Endothelial cell of umbilical vein (primary cell): ENCODE measurements around the gene ASPSCR1. TPM values are rescaled to one million over a fixed set of nuclear protein-coding genes. Genes with fewer than 3 reads are reported as not detected.

Experiments
- BruUV-seq: library from RNA; stranded (reverse); fragments of 400-500 nt; replicated peaks from 2 replicates; lab custom pipeline; 2021; lab: Mats Ljungman, UMichigan
- CTCF ChIA-PET: fragments of 300-600, 350-600 bp; sonication (Branson Sonifier 250); formaldehyde crosslinking; loops from one replicate; lab custom pipeline; 2021; ENCODE audit warnings: antibody characterized with exemption, inconsistent platforms; lab: Charles Lee
- POLR2A ChIA-PET: fragments of 300-600, 350-600 bp; sonication (Branson Sonifier 250); formaldehyde crosslinking; loops from one replicate; lab custom pipeline; 2021; ENCODE audit warnings: antibody characterized with exemption, inconsistent platforms; lab: Charles Lee
- DNase-seq: peaks from one replicate; pipeline ENCODE4 v3.0.0-alpha.2; 2011; ENCODE audit warnings: low read depth, low spot score
- FAIRE-seq: peaks from 2 replicates; lab custom pipeline; 2011; peaks lifted over from hg19 to GRCh38; lab: Jason Lieb, UNC
- H2AFZ ChIP-seq: 2 replicates; pipeline ENCODE4 v1.6.0; 2012; ENCODE audit warnings: low read depth, low read length, control low read depth, inconsistent platforms
- H3K27ac ChIP-seq: 2 replicates; pipeline ENCODE4 v1.5.1; 2011; ENCODE audit warnings: low read depth, mild to moderate bottlenecking, control low read depth, low read length, moderate library complexity; ENCODE audit not compliant: insufficient read depth
- H3K27me3 ChIP-seq, 2 experiments: 2 replicates each; pipeline versions ENCODE4 v1.6.0 to v1.6.1; 2011; ENCODE audit warnings: low read length in 2 of 2, mixed read lengths in 1 of 2; ENCODE audit not compliant: control insufficient read depth in 2 of 2, insufficient read depth in 2 of 2
- H3K36me3 ChIP-seq, 2 experiments: 2 replicates in 1 of 2; 3 replicates in 1 of 2; pipeline ENCODE4 v1.5.1; 2011; ENCODE audit warnings: low read length in 2 of 2, mild to moderate bottlenecking in 1 of 2, moderate library complexity in 1 of 2; ENCODE audit not compliant: control insufficient read depth in 2 of 2, insufficient read depth in 2 of 2; ENCODE audit errors: extremely low read depth in 1 of 2
- H3K4me1 ChIP-seq: 3 replicates; pipeline ENCODE4 v1.5.1; 2011; ENCODE audit warnings: mild to moderate bottlenecking, low read length; ENCODE audit not compliant: control insufficient read depth, insufficient read depth; ENCODE audit errors: extremely low read depth
- H3K4me2 ChIP-seq: 2 replicates; pipeline ENCODE4 v1.6.1; 2011; ENCODE audit warnings: low read length, control low read depth, mixed read lengths; ENCODE audit not compliant: insufficient read depth
- H3K4me3 ChIP-seq, 3 experiments: fragments of 200-600 bp in 1 of 3; sonication (generic), shearing (Covaris generic) in 1 of 3; replicated peaks in 1 of 3; 2 replicates each; pipeline ENCODE4 v1.5.1; 2011 to 2016; ENCODE audit warnings: control low read depth in 3 of 3, low read length in 3 of 3, mild to moderate bottlenecking in 2 of 3, inconsistent platforms in 1 of 3, low read depth in 1 of 3, moderate library complexity in 1 of 3; ENCODE audit not compliant: insufficient read depth in 1 of 3
- H3K79me2 ChIP-seq: 2 replicates; pipeline ENCODE4 v1.6.0; 2012; ENCODE audit warnings: low read length, inconsistent platforms; ENCODE audit not compliant: control insufficient read depth, insufficient read depth
- H3K9ac ChIP-seq: replicated peaks from 2 replicates; pipeline ENCODE3; 2011; ENCODE audit warnings: low read length, control low read depth; ENCODE audit not compliant: insufficient read depth; ENCODE audit errors: extremely low read depth
- H3K9me1 ChIP-seq: replicated peaks from 3 replicates; pipeline ENCODE4 v1.6.0; 2011; ENCODE audit warnings: mild to moderate bottlenecking, low read length; ENCODE audit not compliant: control insufficient read depth, insufficient read depth; ENCODE audit errors: extremely low read depth
- H3K9me3 ChIP-seq: replicated peaks from 2 replicates; pipeline ENCODE4 v1.5.1; 2012; ENCODE audit warnings: low read length, inconsistent platforms; ENCODE audit not compliant: control insufficient read depth, insufficient read depth
- H4K20me1 ChIP-seq: replicated peaks from 2 replicates; pipeline ENCODE3; 2011; ENCODE audit warnings: mild to moderate bottlenecking, low read length; ENCODE audit not compliant: control insufficient read depth, insufficient read depth; ENCODE audit errors: extremely low read depth
- CTCF ChIP-seq, 2 donors: IDR thresholded peaks; 1 replicate in 1 of 2; 2 replicates in 1 of 2; pipeline ENCODE4 v1.5.1; 2011; ENCODE audit warnings: low read length in 2 of 2, mild to moderate bottlenecking in 2 of 2, moderate library complexity in 2 of 2, control low read depth in 1 of 2, inconsistent platforms in 1 of 2, low read depth in 1 of 2; ENCODE audit not compliant: insufficient read depth in 1 of 2; ENCODE audit errors: extremely low read depth in 1 of 2
- EZH2 ChIP-seq: IDR thresholded peaks from 2 replicates; pipeline ENCODE4 v1.6.1; 2012; ENCODE audit warnings: borderline replicate concordance, low read depth, mild to moderate bottlenecking, moderate library complexity, low read length, inconsistent platforms; ENCODE audit not compliant: severe bottlenecking
- FOS ChIP-seq: IDR thresholded peaks from 2 replicates; pipeline ENCODE4 v1.6.1; 2011; ENCODE audit warnings: mild to moderate bottlenecking, low read length, moderate library complexity, borderline replicate concordance; ENCODE audit not compliant: insufficient read depth
- GATA2 ChIP-seq: IDR thresholded peaks from 2 replicates; pipeline ENCODE4 v1.7.0; 2011; ENCODE audit warnings: low read depth, mild to moderate bottlenecking, moderate library complexity, mixed read lengths, low read length; ENCODE audit not compliant: insufficient read length, insufficient read depth
- JUN ChIP-seq: IDR thresholded peaks from 2 replicates; pipeline ENCODE4 v1.6.1; 2011; ENCODE audit warnings: borderline replicate concordance, low read depth; ENCODE audit not compliant: insufficient read length, insufficient read depth
- MAX ChIP-seq: IDR thresholded peaks from 2 replicates; pipeline ENCODE4 v1.6.1; 2011; ENCODE audit not compliant: insufficient read depth, insufficient read length
- MYC ChIP-seq: IDR thresholded peaks from one replicate; pipeline ENCODE4 v1.6.1; 2011; ENCODE audit warnings: mild to moderate bottlenecking, low read depth, low read length
- POLR2A ChIP-seq: IDR thresholded peaks from 2 replicates; pipeline ENCODE4 v1.6.1; 2012; ENCODE audit warnings: low read depth, mild to moderate bottlenecking, control low read depth, low read length
- POLR2AphosphoS5 ChIP-seq: IDR thresholded peaks from 2 replicates; pipeline ENCODE4 v1.6.1; 2012; ENCODE audit warnings: low read depth, mild to moderate bottlenecking, control low read depth, low read length, moderate library complexity; ENCODE audit not compliant: insufficient read depth
- dilution Hi-C: fragments of 300-500 bp; cut with MboI; formaldehyde crosslinking; loops from one replicate; pipeline ENCODE4 v1.15.0; 2019; ENCODE audit warnings: low sequenced_read_pairs; ENCODE audit not compliant: extremely low pct_ligation_motif_present
- intact Hi-C: fragments of 100-400 bp; cut with micrococcal nuclease; formaldehyde crosslinking; loops from one replicate; pipeline ENCODE4 v1.10.0; 2022
- polyA plus RNA-seq, 4 experiments: library from polyadenylated mRNA; depleted of rRNA in 3 of 4; stranded (reverse) in 3 of 4; unstranded in 1 of 4; fragments of >200 nt; gene quantifications; 2 replicates each; pipeline versions ENCODE4 v1.2.1 to v1.2.3, GENCODE V29; 2011 to 2012; ENCODE audit warnings: missing spikeins in 1 of 4
- total RNA-seq: library from RNA; stranded (reverse); gene quantifications from 2 replicates; pipeline ENCODE4 v1.2.3, GENCODE V29; 2021

Gene ASPSCR1
- total and polyA plus RNA-seq, 2 donors (not counting 3 experiments of a cell fraction or from before 2014, with no cell fraction given), result 24.8 to 36.5 TPM

- TF ChIP-seq JUN (no peak), GATA2 (no peak), CTCF (IDR thresholded peaks at IDR 0.05; ENCODE audit: extremely low read depth in 1 of 2, insufficient read depth in 1 of 2, low read depth in 1 of 2, low read length in 2 of 2) (no peak), FOS (no peak), EZH2 (no peak), POLR2A (no peak), POLR2AphosphoS5 (no peak), MAX (no peak), MYC (no peak)
- H3K9me1 ChIP-seq, result no peaks in the 10 kb centered on the region
- no peaks in the 10 kb centered on the region for H3K79me2 ChIP-seq
- peaks cover 0 to 20% of the 10 kb centered on the region in 2 experiments for H3K36me3 ChIP-seq
- CTCF ChIA-PET, result interaction anchor here (0.7 to 1.8 kb wide), 2 partner anchors 33 to 43 kb away, joined by 3 to 4 read pairs; no protein-coding TSS in a partner anchor
- H3K9ac ChIP-seq, result no peak overlapping the region
- no TSS peak for BruUV-seq
- H3K27ac ChIP-seq, result no peak overlapping the region
- DNase-seq (no peak), FAIRE-seq (no peak)
- H2AFZ ChIP-seq, result no peak overlapping the region
- dilution Hi-C loops, result no loop called here
- no peaks in the 10 kb centered on the region for H4K20me1 ChIP-seq
- POLR2A ChIA-PET, result interaction anchor here (0.9 kb wide), 1 partner anchor 17 kb away, joined by 3 read pairs; no protein-coding TSS in a partner anchor
- H3K4me2 ChIP-seq, result no peak overlapping the region
- H3K9me3 ChIP-seq, result no peaks in the 10 kb centered on the region
- H3K4me3 ChIP-seq, result no peak overlapping the region
- peaks cover 1% of the 10 kb centered on the region for H3K4me1 ChIP-seq
- no peaks in the 10 kb centered on the region for H3K27me3 ChIP-seq
- intact Hi-C loops, result no loop called here
These were observed 9.8 kb downstream of the ASPSCR1 start for GRCh38 chr17:81987161-81987770.
